ENCODE measurements around the gene KCNG3.

The KCNG3 gene

GRCh38 chr2:42503291-42503690, 9.5 kb upstream of the KCNG3 start:
- DNase-seq (ENCODE audit: low read depth), result no peak
- H3K4me3 ChIP-seq (ENCODE audit: low read length), result no peak overlapping the region
- TF ChIP-seq CTCF (conservative IDR thresholded peaks at IDR 0.05; ENCODE audit: low read length), result no peak

- no peak for DNase-seq (ENCODE audit: low read depth)
- no peak overlapping the region for H3K4me3 ChIP-seq (ENCODE audit: low read length)
- no peak for TF ChIP-seq CTCF (conservative IDR thresholded peaks at IDR 0.05; ENCODE audit: low read length)
These were observed 4.7 kb upstream of the KCNG3 start for GRCh38 chr2:42498497-42498896.

- H3K4me3 ChIP-seq (ENCODE audit: low read length), result no peak overlapping the region
- no peak for TF ChIP-seq CTCF (conservative IDR thresholded peaks at IDR 0.05; ENCODE audit: low read length)
- no peak for DNase-seq (ENCODE audit: low read depth)
These were observed 1.8 kb upstream of the KCNG3 start for GRCh38 chr2:42495611-42496010.

- no peak for TF ChIP-seq CTCF (conservative IDR thresholded peaks at IDR 0.05; ENCODE audit: low read length)
- no peak overlapping the region for H3K4me3 ChIP-seq (ENCODE audit: low read length)
- DNase-seq (ENCODE audit: low read depth), result no peak
These were observed 1.4 kb upstream of the KCNG3 start for GRCh38 chr2:42495234-42495581.

GRCh38 chr2:42494355-42495233, 812 bp upstream of the KCNG3 start:
- TF ChIP-seq CTCF (conservative IDR thresholded peaks at IDR 0.05; ENCODE audit: low read length), result peak; percentile 93
- H3K4me3 ChIP-seq (ENCODE audit: low read length), result peak overlapping the region; percentile 49
- peak; percentile 67 for DNase-seq (ENCODE audit: low read depth)

- TF ChIP-seq CTCF (conservative IDR thresholded peaks at IDR 0.05; ENCODE audit: low read length), result no peak
- no peak for DNase-seq (ENCODE audit: low read depth)
- no peak overlapping the region for H3K4me3 ChIP-seq (ENCODE audit: low read length)
These were observed 903 bp downstream of the KCNG3 start for GRCh38 chr2:42492691-42493467.

GRCh38 chr2:42488297-42488696, 5.5 kb downstream of the KCNG3 start:
- no peak for TF ChIP-seq CTCF (conservative IDR thresholded peaks at IDR 0.05; ENCODE audit: low read length)
- DNase-seq (ENCODE audit: low read depth), result no peak
- no peak overlapping the region for H3K4me3 ChIP-seq (ENCODE audit: low read length)
